ENCODE data around the gene KRTAP4-7. TPM values are rescaled to one million over a fixed set of nuclear protein-coding genes. Genes with fewer than 3 reads are reported as not detected.
"Not testable (repeated sequence)": the region's sequence is repeated elsewhere in the genome, so short reads cannot be mapped to it uniquely, and the experiment has no call there.

Gene KRTAP4-7
- total RNA-seq, 1 donor from 2014 or later: not detected

DNA sequence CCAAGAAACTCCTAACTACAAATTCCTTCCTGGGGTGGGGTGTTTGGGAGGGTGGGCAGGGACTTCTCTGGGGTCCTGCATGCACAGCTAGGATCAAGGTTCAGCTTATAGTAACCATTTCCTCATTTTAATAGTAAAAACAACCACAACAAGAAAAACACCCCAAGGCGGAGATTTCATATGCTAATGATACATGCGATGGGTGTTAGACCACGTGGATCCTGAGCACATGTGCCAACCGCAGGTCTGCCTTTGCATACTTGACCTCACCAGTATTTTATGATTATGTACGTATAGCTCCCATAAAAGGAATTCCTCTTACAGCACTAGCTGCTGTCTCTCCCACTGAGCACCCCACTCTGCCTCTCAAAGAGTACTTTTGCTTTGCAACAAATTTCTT, 32.3 kb downstream of the KRTAP4-7 start:
- H3K4me1 Mint-ChIP-seq (ENCODE audit: low read depth, unreplicated experiment): no peaks in the 10 kb centered on the region
- TF ChIP-seq, protein P1, sequence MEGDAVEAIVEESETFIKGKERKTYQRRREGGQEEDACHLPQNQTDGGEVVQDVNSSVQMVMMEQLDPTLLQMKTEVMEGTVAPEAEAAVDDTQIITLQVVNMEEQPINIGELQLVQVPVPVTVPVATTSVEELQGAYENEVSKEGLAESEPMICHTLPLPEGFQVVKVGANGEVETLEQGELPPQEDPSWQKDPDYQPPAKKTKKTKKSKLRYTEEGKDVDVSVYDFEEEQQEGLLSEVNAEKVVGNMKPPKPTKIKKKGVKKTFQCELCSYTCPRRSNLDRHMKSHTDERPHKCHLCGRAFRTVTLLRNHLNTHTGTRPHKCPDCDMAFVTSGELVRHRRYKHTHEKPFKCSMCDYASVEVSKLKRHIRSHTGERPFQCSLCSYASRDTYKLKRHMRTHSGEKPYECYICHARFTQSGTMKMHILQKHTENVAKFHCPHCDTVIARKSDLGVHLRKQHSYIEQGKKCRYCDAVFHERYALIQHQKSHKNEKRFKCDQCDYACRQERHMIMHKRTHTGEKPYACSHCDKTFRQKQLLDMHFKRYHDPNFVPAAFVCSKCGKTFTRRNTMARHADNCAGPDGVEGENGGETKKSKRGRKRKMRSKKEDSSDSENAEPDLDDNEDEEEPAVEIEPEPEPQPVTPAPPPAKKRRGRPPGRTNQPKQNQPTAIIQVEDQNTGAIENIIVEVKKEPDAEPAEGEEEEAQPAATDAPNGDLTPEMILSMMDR (IDR thresholded peaks at IDR 0.05; ENCODE audit: partially characterized antibody, unreplicated experiment): no peak
- no peak for DNase-seq
- H3K9me3 Mint-ChIP-seq (ENCODE audit: unreplicated experiment): peaks cover 7% of the 10 kb centered on the region
- H3K36me3 Mint-ChIP-seq (ENCODE audit: unreplicated experiment): peaks cover 12% of the 10 kb centered on the region
- H3K4me3 Mint-ChIP-seq (ENCODE audit: unreplicated experiment): no peak overlapping the region
- peaks cover 3% of the 10 kb centered on the region for H3K27me3 Mint-ChIP-seq (ENCODE audit: unreplicated experiment)
- no peak overlapping the region for H3K27ac Mint-ChIP-seq (ENCODE audit: unreplicated experiment)

DNA sequence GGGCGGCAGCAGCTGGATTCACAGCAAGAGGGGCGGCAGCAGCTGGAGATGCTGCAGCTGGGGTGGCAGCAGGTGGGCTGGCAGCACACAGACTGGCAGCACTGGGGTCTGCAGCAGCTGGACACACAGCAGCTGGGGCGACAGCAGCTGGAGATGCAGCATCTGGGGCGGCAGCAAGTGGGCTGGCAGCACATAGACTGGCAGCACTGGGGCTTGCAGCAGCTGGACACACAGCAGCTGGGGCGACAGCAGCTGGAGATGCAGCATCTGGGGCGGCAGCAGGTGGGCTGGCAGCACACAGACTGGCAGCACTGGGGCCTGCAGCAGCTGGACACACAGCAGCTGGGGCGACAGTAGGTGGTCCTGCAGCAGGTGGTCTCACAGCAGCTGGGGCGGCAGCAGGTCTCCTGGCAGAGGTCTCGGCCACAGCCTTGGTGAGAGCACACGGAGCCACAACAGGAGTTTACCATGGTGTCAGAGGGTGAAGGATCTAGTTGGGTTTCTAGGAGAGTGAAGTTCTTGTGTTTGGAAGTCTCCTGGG, 34.0 kb downstream of the KRTAP4-7 start, which contains the start of gene KRTAP4-11:
Gene KRTAP4-11, minus strand, starts transcription at position 528 of the 541 bp plus-strand sequence. Its CDS starts 58 bp downstream, at position 470.
- not testable (repeated sequence) for H3K4me3 Mint-ChIP-seq (ENCODE audit: unreplicated experiment); H3K9me3 Mint-ChIP-seq (ENCODE audit: unreplicated experiment); H3K27me3 Mint-ChIP-seq (ENCODE audit: unreplicated experiment); H3K27ac Mint-ChIP-seq (ENCODE audit: unreplicated experiment); H3K4me1 Mint-ChIP-seq (ENCODE audit: low read depth, unreplicated experiment)
- peaks cover 13% of the 10 kb centered on the region for H3K36me3 Mint-ChIP-seq (ENCODE audit: unreplicated experiment)
- DNase-seq: peak; percentile 16

GRCh38 chr17:41118721-41119120, 34.8 kb downstream of the KRTAP4-7 start:
- Mint-ChIP-seq H3K27ac (ENCODE audit: unreplicated experiment) (no peak overlapping the region), H3K9me3 (ENCODE audit: unreplicated experiment) (peaks cover 11% of the 10 kb centered on the region), H3K27me3 (ENCODE audit: unreplicated experiment) (peaks cover 6% of the 10 kb centered on the region), H3K36me3 (ENCODE audit: unreplicated experiment) (peaks cover 19% of the 10 kb centered on the region), H3K4me3 (ENCODE audit: unreplicated experiment) (no peak overlapping the region), H3K4me1 (ENCODE audit: low read depth, unreplicated experiment) (no peaks in the 10 kb centered on the region)
- TF ChIP-seq, protein P1 (IDR thresholded peaks at IDR 0.05; ENCODE audit: partially characterized antibody, unreplicated experiment): no peak
- DNase-seq: no peak

- DNase-seq; H3K4me1 Mint-ChIP-seq (ENCODE audit: low read depth, unreplicated experiment); H3K27me3 Mint-ChIP-seq (ENCODE audit: unreplicated experiment); H3K4me3 Mint-ChIP-seq (ENCODE audit: unreplicated experiment); H3K27ac Mint-ChIP-seq (ENCODE audit: unreplicated experiment): not testable (repeated sequence)
- Mint-ChIP-seq H3K9me3 (ENCODE audit: unreplicated experiment) (peaks cover 17% of the 10 kb centered on the region), H3K36me3 (ENCODE audit: unreplicated experiment) (peaks cover 23% of the 10 kb centered on the region)
Measured at GRCh38 chr17:41119696-41120690, 36.0 kb downstream of the KRTAP4-7 start.

DNA sequence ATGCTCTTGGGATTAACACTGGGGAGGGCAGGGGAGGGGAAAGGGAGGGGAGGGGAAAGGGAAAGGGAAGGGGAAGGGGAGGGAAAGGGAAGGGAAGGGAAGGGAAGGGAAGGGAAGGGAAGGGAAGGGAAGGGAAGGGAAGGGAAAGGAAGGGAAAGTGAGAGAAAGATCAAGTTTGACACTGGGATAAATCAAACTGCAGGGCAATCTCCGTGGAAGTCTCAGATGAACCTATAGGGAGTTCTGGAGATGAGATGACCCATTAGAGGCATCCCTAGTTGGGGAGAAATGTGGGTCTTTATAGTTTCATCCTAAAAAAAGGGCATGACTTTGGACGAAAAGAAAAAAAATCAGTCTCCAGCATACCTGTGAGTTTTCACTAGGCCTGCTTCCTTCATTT, 37.8 kb downstream of the KRTAP4-7 start:
- peaks cover 17% of the 10 kb centered on the region for H3K9me3 Mint-ChIP-seq (ENCODE audit: unreplicated experiment)
- H3K36me3 Mint-ChIP-seq (ENCODE audit: unreplicated experiment): peaks cover 23% of the 10 kb centered on the region
- H3K4me3 Mint-ChIP-seq (ENCODE audit: unreplicated experiment): no peak overlapping the region
- no peaks in the 10 kb centered on the region for H3K4me1 Mint-ChIP-seq (ENCODE audit: low read depth, unreplicated experiment)
- H3K27me3 Mint-ChIP-seq (ENCODE audit: unreplicated experiment): peaks cover 6% of the 10 kb centered on the region
- no peak for DNase-seq
- TF ChIP-seq, protein P1 (IDR thresholded peaks at IDR 0.05; ENCODE audit: partially characterized antibody, unreplicated experiment): no peak
- no peak overlapping the region for H3K27ac Mint-ChIP-seq (ENCODE audit: unreplicated experiment)

- not testable (repeated sequence) for DNase-seq; H3K4me1 Mint-ChIP-seq (ENCODE audit: low read depth, unreplicated experiment); H3K27me3 Mint-ChIP-seq (ENCODE audit: unreplicated experiment)
- peaks cover 12% of the 10 kb centered on the region for H3K9me3 Mint-ChIP-seq (ENCODE audit: unreplicated experiment)
- peak overlapping the region; percentile 89 for H3K27ac Mint-ChIP-seq (ENCODE audit: unreplicated experiment)
- H3K36me3 Mint-ChIP-seq (ENCODE audit: unreplicated experiment): peaks cover 15% of the 10 kb centered on the region
- H3K4me3 Mint-ChIP-seq (ENCODE audit: unreplicated experiment): peak overlapping the region; percentile 58
Measured at GRCh38 chr17:41123292-41123990, 39.5 kb downstream of the KRTAP4-7 start.

DNA sequence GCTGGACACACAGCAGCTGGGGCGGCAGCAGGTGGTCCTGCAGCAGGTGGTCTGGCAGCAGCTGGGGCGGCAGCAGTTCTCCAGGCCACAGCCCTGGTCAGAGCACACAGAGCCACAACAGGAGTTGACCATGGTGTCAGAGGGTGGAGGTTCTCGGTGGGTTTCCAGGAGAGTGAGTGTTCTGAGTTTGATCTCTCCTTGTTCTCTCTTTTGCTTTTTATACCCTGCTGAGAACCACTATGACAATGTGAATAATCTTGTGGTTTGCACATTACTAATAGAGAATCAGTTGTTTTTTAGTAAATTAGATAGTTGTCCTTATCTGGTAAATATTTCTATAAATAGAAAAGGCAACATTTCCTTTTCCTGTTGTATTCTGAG, 40.0 kb downstream of the KRTAP4-7 start, which contains the start of gene KRTAP4-12:
Gene KRTAP4-12, minus strand, starts transcription at position 192 of the 381 bp plus-strand sequence. Its CDS starts 60 bp downstream, at position 132.
- Mint-ChIP-seq H3K27ac (ENCODE audit: unreplicated experiment) (peak within 1 kb of the TSS; percentile 89), H3K36me3 (ENCODE audit: unreplicated experiment) (peaks cover 15% of the 10 kb centered on the region), H3K4me3 (ENCODE audit: unreplicated experiment) (peak within 1 kb of the TSS; percentile 58), H3K9me3 (ENCODE audit: unreplicated experiment) (peaks cover 12% of the 10 kb centered on the region)
- not testable (repeated sequence) for H3K4me1 Mint-ChIP-seq (ENCODE audit: low read depth, unreplicated experiment); DNase-seq; H3K27me3 Mint-ChIP-seq (ENCODE audit: unreplicated experiment)
